CD4-positive, alpha-beta T cell treated with Interferon gamma for 1 hour (primary cell): ENCODE results near the gene EFNB1.

Experiments
- DNase-seq: peaks from one replicate; pipeline ENCODE4 v3.0.0-alpha.2; 2020

Gene EFNB1

GRCh38 chrX:68844581-68844980 lies 15.8 kb downstream of the EFNB1 start:
- no peak for DNase-seq

GRCh38 chrX:68846536-68846935 lies 17.7 kb downstream of the EFNB1 start:
- no peak for DNase-seq

GRCh38 chrX:68847172-68847571 lies 18.4 kb downstream of the EFNB1 start:
- DNase-seq: no peak

- DNase-seq: no peak
Measured at GRCh38 chrX:68848189-68848940, 19.5 kb downstream of the EFNB1 start.

GRCh38 chrX:68851082-68851481 lies 22.3 kb downstream of the EFNB1 start:
- DNase-seq: no peak

- no peak for DNase-seq
Measured at GRCh38 chrX:68852046-68852445, 23.2 kb downstream of the EFNB1 start.

GRCh38 chrX:68853665-68854251 lies 24.9 kb downstream of the EFNB1 start:
- no peak for DNase-seq

GRCh38 chrX:68865300-68865699 lies 36.5 kb downstream of the EFNB1 start:
- DNase-seq: no peak

- no peak for DNase-seq
Measured at GRCh38 chrX:68865926-68866325, 37.1 kb downstream of the EFNB1 start.

GRCh38 chrX:68867458-68868112 lies 38.8 kb downstream of the EFNB1 start:
- DNase-seq: no peak

- no peak for DNase-seq
Measured at GRCh38 chrX:68868316-68868715, 39.5 kb downstream of the EFNB1 start.

GRCh38 chrX:68868902-68869800 lies 40.3 kb downstream of the EFNB1 start:
- DNase-seq: no peak

- DNase-seq: no peak
Measured at GRCh38 chrX:68870357-68870756, 41.5 kb downstream of the EFNB1 start.

GRCh38 chrX:68872171-68872570 lies 43.4 kb downstream of the EFNB1 start:
- no peak for DNase-seq

GRCh38 chrX:68874076-68874475 lies 45.3 kb downstream of the EFNB1 start:
- no peak for DNase-seq

- DNase-seq: no peak
Measured at GRCh38 chrX:68876731-68877130, 47.9 kb downstream of the EFNB1 start.

GRCh38 chrX:68877606-68878005 lies 48.8 kb downstream of the EFNB1 start:
- no peak for DNase-seq

GRCh38 chrX:68878977-68879645 lies 50.3 kb downstream of the EFNB1 start:
- DNase-seq: no peak

- DNase-seq: no peak
Measured at GRCh38 chrX:68880846-68881552, 52.2 kb downstream of the EFNB1 start.

- DNase-seq: no peak
Measured at GRCh38 chrX:68881911-68882310, 53.1 kb downstream of the EFNB1 start.

GRCh38 chrX:68883800-68884199 lies 55.0 kb downstream of the EFNB1 start:
- no peak for DNase-seq

- DNase-seq: no peak
Measured at GRCh38 chrX:68889249-68889648, 60.4 kb downstream of the EFNB1 start.
